Ishikawa (cell line): ENCODE measurements around the gene HIPK1.

Source experiments
- CEBPB ChIP-seq: IDR thresholded peaks from 2 replicates; pipeline ENCODE4 v1.6.1; 2012
- CREB1 ChIP-seq: IDR thresholded peaks from 2 replicates; pipeline ENCODE4 v1.6.1; 2012; ENCODE audit warnings: low read depth
- EP300 ChIP-seq: IDR thresholded peaks from 2 replicates; pipeline ENCODE4 v1.6.1; 2012; ENCODE audit warnings: borderline replicate concordance
- NFIC ChIP-seq: IDR thresholded peaks from 2 replicates; pipeline ENCODE4 v1.6.1; 2012
- TF ChIP-seq, protein P1 (sequence below): IDR thresholded peaks from 2 replicates; pipeline ENCODE4 v1.6.1; 2012

DNA sequence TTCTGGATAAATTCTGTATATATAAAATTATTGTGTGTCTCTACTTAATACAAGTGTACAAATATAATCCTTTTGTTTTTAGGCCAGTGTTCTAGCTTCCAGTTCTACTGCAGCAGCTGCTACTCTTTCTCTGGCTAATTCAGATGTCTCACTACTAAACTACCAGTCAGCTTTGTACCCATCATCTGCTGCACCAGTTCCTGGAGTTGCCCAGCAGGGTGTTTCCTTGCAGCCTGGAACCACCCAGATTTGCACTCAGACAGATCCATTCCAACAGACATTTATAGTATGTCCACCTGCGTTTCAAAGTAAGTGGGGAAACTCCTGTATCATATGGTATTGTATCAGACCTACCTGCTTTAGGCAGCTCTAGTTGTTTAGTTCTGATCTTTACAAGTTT, 28.9 kb downstream of the HIPK1 start:
- TF ChIP-seq, protein P1, sequence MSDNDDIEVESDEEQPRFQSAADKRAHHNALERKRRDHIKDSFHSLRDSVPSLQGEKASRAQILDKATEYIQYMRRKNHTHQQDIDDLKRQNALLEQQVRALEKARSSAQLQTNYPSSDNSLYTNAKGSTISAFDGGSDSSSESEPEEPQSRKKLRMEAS = no peak
- TF ChIP-seq NFIC (no peak), EP300 (no peak), CREB1 (no peak), CEBPB (no peak)
